GM04504 (cell line): ENCODE data around the gene DHODH.
A peak's percentile ranks its signal among the peaks of the same experiment; 100 is the strongest.
"Not testable (repeated sequence)": the region's sequence is repeated elsewhere in the genome, so short reads cannot be mapped to it uniquely, and the experiment has no call there.

ENCODE experiments used
- DNase-seq: peaks from one replicate; pipeline ENCODE4 v3.0.0-alpha.2; 2012; ENCODE audit warnings: low read depth

Gene DHODH

DNA sequence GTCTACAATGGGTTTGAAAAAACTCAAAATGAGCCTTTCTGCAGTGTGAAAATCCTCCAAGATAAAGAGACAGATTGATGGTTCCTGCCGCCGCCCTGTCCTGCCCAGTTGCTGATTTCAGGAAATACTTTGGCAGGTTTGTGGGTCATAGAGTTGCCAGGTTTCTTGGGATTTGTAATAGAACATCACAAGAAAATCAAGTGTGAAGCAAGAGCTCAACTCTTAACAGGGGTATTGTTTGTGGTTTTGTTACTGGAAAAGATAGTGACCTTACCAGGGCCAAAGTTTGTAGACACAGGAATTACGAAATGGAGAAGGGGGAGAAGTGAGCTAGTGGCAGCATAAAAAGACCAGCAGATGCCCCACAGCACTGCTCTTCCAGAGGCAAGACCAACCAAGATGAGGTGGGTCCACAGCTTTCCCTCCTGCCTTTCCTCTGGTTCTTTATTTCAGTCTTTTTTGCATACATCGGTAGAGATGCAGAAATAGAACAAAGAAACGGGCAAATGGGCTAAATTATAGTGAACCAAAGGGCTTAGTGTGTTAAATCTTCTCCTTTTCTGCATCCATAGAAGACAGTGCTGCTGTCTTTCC, 45.8 kb downstream of the DHODH start, which contains the start of gene HP:
Gene HP (plus strand): TSS at position 252 of the 594 bp plus-strand sequence. CDS start 148 bp downstream, at position 400.
- DNase-seq, result not testable (repeated sequence)

DNA sequence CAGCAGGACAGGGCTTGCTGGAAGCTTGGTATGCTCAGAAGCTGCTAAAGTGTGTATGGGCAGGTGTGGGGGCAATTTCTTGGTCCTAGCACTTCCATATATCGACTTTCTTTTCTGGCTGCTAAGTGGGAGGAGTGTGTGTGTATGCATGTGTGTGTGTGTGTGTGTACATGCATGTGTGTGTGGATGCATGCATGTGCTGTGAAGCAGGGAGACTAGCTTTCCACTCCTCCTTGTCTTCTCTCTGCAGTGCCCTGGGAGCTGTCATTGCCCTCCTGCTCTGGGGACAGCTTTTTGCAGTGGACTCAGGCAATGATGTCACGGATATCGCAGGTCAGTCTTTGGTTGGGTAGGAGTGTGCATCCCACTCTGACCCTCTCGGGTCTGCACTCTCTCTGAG, 47.4 kb downstream of the DHODH start:
- DNase-seq, result no peak

DNA sequence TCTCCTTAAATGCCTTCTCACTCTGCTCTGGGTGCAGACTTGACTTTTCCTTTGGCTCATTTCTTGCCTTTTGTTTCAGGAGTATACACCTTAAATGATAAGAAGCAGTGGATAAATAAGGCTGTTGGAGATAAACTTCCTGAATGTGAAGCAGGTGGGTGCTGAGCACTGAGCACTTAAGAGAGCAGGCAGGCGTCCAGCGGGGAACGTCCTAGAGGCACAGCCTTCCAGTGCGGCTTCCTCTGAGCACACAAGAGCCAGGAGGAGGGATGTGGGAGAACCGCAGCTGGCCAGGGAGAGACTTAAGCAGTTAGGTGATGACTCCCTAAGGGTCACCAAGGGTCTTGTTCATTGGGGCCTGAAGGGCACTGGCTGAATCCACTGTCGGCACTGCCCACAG, 48.8 kb downstream of the DHODH start:
- not testable (repeated sequence) for DNase-seq

DNA sequence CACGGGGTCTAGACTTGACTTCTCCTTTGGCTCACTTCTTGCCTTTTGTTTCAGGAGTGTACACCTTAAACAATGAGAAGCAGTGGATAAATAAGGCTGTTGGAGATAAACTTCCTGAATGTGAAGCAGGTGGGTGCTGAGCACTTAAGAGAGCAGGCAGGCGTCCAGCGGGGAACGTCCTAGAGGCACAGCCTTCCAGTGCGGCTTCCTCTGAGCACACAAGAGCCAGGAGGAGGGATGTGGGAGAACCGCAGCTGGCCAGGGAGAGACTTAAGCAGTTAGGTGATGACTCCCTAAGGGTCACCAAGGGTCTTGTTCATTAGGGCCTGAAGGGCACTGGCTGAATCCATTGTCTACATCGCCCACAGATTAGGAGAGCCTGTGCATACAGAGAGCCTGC, 50.5 kb downstream of the DHODH start:
- DNase-seq, result not testable (repeated sequence)

DNA sequence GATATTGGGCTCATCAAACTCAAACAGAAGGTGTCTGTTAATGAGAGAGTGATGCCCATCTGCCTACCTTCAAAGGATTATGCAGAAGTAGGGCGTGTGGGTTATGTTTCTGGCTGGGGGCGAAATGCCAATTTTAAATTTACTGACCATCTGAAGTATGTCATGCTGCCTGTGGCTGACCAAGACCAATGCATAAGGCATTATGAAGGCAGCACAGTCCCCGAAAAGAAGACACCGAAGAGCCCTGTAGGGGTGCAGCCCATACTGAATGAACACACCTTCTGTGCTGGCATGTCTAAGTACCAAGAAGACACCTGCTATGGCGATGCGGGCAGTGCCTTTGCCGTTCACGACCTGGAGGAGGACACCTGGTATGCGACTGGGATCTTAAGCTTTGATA, 51.9 kb downstream of the DHODH start:
- DNase-seq, result no peak

DNA sequence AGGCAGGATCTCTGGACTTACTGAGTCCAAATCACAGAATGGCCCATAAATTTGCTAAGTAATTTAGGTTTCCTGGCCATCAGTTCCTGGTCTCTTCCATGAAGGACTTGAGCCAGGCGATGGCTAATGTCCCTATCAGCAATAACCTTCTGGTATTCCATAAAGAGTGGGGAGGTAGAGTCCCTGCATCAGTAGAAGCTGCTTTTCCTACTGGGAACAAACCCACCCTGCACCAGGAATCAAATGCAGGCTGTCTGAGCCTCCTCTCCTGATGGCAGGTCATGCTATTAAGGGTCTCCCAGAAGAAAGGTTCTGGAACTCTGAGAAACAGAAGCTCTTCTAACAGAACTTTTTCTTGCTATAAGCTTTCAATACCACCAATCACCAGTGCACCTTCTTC, 53.0 kb downstream of the DHODH start:
- DNase-seq, result no peak

DNA sequence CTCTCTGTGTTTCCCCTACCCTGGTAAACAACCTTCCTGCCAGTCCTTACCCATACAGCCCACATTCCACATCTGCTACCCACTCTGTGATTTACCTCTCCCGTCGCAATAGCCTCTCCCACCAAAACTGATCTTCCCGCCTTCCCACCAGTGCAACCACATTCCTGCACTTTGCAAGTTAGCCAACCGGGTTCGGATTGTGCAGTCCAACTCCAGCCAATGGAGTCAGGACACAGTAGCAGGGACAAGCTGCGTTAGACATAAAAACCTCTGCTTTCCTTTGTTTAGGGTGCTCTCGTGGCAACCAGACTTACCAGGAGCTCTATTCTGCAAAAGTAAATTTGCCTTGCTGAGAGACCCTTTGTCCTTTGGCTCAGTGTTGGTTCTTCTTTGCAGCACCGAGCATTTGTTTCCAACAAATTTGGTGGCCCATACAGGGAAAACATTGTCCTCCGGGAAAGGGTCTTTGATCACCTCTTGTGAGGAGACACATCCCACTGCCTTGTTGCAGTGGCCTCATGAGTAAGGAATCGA, 55.9 kb downstream of the DHODH start:
- DNase-seq, result no peak

DNA sequence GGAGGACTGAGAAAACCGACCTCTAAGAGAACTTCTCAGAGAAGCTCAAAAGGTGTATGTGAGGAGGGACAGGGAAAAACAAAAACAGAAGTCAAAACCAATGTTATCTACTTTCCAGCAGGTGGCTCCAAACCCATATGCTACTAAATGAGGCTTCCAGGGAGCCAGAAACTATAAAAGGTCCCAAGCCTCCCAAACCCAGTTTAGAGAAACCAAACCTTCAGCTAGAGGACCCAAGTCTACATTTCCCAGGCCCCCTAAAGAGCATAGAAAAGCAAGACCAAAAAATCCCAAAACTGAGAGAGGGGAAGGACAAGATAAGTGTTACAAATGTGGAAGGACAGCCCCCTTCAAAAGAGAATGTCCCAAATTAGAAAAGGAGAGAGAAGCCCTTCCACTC, 58.2 kb downstream of the DHODH start:
- DNase-seq, result peak; percentile 12

DNA sequence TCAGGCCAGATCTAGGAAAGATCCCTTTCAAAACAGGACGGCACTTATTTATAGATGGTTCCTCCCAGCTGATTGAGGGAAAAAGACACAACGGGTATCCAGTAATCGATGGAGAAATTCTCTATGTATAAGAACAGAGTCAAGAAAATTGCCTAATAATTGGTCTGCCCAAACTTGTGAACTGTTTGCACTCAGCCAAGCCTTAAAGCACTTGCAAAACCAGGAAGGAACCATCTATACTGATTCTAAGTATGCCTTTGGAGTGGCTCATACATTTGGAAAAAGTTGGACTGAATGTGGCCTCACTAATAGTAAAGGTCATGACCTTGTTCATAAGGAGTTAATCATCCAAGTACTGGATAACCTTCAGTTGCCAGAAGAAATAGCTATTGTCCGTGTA, 60.4 kb downstream of the DHODH start:
- DNase-seq, result no peak

DNA sequence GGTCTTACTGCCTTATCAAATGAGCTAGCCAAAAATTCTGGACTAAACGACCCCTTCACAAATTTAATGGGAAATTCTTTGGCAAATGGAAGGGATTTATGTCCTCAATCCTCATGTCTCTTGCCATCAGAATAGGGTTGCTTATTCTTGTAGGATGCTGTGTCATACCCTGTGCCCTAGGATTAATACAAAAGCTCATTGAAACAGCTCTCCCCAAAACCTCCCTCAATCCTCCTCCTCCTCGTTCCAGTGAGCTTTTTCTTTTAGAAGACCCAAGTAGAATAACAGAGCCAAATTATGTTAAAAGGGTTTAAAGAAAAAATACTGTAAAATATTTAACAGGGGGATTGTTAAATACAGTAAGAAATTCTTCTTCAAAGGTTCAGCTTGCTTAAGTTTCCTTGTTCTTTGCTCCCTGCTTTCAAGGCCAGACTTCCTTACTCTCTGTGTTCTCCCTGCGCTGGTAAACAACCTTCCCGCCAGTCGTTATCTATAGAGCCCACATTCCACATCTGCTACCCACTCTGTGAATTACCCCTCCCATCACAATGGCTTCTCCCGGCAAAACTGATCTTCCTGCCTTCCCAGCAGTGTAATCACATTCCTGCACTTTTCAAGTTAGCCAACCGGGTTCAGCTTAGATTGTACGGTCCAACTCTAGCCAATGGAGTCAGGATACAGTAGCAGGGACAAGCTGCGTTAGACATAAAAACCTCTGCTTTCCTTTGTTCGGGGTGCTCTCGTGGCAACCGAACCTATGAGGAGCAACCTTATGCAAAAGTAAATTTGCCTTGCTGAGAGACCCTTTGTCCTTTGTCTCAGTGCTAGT, 64.2 kb downstream of the DHODH start:
- DNase-seq, result no peak

DNA sequence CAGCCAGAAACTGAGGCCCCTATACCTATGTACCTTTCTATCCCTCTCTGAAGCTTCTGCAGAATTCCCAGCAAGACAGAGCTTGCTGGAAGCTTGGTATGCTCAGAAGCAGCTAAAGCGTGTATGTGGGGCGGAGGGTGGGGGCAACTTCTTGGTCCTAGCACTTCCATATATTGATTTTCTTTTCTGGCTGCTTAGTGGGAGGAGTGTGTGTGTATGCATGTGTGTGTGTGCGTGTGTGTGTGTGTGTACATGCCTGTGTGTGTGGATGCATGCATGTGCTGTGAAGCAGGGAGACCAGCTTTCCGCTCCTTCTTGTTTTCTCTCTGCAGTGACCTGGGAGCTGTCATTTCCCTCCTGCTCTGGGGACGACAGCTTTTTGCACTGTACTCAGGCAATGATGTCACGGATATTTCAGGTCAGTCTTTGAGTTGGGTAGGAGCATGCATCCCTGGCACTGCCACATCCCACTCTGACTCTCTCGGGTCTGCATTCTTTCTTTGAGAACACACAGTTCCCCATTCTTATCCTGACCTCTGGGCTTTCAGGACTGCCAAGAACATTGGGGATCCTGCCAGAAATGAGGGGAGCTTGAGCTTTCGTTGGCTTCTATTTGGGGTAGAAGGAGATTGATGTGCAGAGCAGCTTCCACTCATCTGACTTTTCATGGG, 65.2 kb downstream of the DHODH start:
- DNase-seq, result no peak

DNA sequence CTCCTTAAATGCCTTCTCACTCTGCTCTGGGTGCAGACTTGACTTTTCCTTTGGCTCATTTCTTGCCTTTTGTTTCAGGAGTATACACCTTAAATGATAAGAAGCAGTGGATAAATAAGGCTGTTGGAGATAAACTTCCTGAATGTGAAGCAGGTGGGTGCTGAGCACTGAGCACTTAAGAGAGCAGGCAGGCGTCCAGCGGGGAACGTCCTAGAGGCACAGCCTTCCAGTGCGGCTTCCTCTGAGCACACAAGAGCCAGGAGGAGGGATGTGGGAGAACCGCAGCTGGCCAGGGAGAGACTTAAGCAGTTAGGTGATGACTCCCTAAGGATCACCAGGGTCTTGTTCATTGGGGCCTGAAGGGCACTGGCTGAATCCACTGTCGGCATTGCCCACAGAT, 66.5 kb downstream of the DHODH start:
- DNase-seq, result not testable (repeated sequence)
